ENCODE data around the gene PSD. TPM values are rescaled to one million over a fixed set of nuclear protein-coding genes. Genes with fewer than 3 reads are reported as not detected.

PSD gene
- total RNA-seq, 3 donors from 2014 or later, result 2.3 to 4.6 (median 3.7) TPM

- peak; percentile 28 to 37 for ATAC-seq
- no peaks in the 10 kb centered on the region for H3K27me3 Mint-ChIP-seq (ENCODE audit: low read depth)
- peak overlapping the region; percentile 64 for H3K4me3 Mint-ChIP-seq
- H3K36me3 Mint-ChIP-seq (ENCODE audit: insufficient read depth), result peaks cover 15% of the 10 kb centered on the region
- H3K9me3 Mint-ChIP-seq, result no peaks in the 10 kb centered on the region
- DNase-seq, result peak; percentile 46
- H3K4me1 Mint-ChIP-seq (ENCODE audit: low read depth), result peaks cover 26% of the 10 kb centered on the region
These were observed 34.2 kb upstream of the PSD start for GRCh38 chr10:102452672-102453340.

GRCh38 chr10:102451105-102451969 is 32.8 kb upstream of the PSD start, which contains the start of gene C10orf95:
Gene C10orf95 (minus strand): TSS chr10:102451543. CDS start chr10:102451093, 450 bp downstream.
- H3K27me3 Mint-ChIP-seq (ENCODE audit: low read depth), result no peaks in the 10 kb centered on the region
- ATAC-seq (no peak), DNase-seq (no peak)
- H3K36me3 Mint-ChIP-seq (ENCODE audit: insufficient read depth), result peaks cover 15% of the 10 kb centered on the region
- no peaks in the 10 kb centered on the region for H3K9me3 Mint-ChIP-seq
- H3K4me1 Mint-ChIP-seq (ENCODE audit: low read depth), result peaks cover 26% of the 10 kb centered on the region
- peak within 1 kb of the TSS; percentile 88 for H3K4me3 Mint-ChIP-seq

GRCh38 chr10:102450374-102451104 is 32.0 kb upstream of the PSD start:
- H3K4me3 Mint-ChIP-seq, result peak overlapping the region; percentile 90
- peak; percentile 81 for DNase-seq
- no peaks in the 10 kb centered on the region for H3K9me3 Mint-ChIP-seq
- H3K27me3 Mint-ChIP-seq (ENCODE audit: low read depth), result no peaks in the 10 kb centered on the region
- H3K4me1 Mint-ChIP-seq (ENCODE audit: low read depth), result peaks cover 26% of the 10 kb centered on the region
- ATAC-seq, result peak; percentile 82 to 86
- H3K36me3 Mint-ChIP-seq (ENCODE audit: insufficient read depth), result peaks cover 13% of the 10 kb centered on the region

GRCh38 chr10:102450124-102450373 is 31.5 kb upstream of the PSD start:
- H3K27me3 Mint-ChIP-seq (ENCODE audit: low read depth), result no peaks in the 10 kb centered on the region
- no peak for ATAC-seq
- peak overlapping the region; percentile 90 for H3K4me3 Mint-ChIP-seq
- peaks cover 13% of the 10 kb centered on the region for H3K36me3 Mint-ChIP-seq (ENCODE audit: insufficient read depth)
- DNase-seq, result no peak
- peaks cover 26% of the 10 kb centered on the region for H3K4me1 Mint-ChIP-seq (ENCODE audit: low read depth)
- no peaks in the 10 kb centered on the region for H3K9me3 Mint-ChIP-seq

GRCh38 chr10:102449321-102450123 is 30.9 kb upstream of the PSD start:
- Mint-ChIP-seq H3K4me3 (peak overlapping the region; percentile 90), H3K4me1 (ENCODE audit: low read depth) (peaks cover 26% of the 10 kb centered on the region), H3K9me3 (no peaks in the 10 kb centered on the region), H3K27me3 (ENCODE audit: low read depth) (no peaks in the 10 kb centered on the region), H3K36me3 (ENCODE audit: insufficient read depth) (peaks cover 13% of the 10 kb centered on the region)
- peak; percentile 83 for DNase-seq
- ATAC-seq, result peak; percentile 46 to 53

- no peaks in the 10 kb centered on the region for H3K27me3 Mint-ChIP-seq (ENCODE audit: low read depth)
- ATAC-seq (no peak), DNase-seq (no peak)
- no peaks in the 10 kb centered on the region for H3K9me3 Mint-ChIP-seq
- no peak overlapping the region for H3K4me3 Mint-ChIP-seq
- peaks cover 8% of the 10 kb centered on the region for H3K4me1 Mint-ChIP-seq (ENCODE audit: low read depth)
- no peaks in the 10 kb centered on the region for H3K36me3 Mint-ChIP-seq (ENCODE audit: insufficient read depth)
These were observed 26.3 kb upstream of the PSD start for GRCh38 chr10:102444851-102445250.

GRCh38 chr10:102438374-102438773 is 19.8 kb upstream of the PSD start:
- Mint-ChIP-seq H3K4me3 (no peak overlapping the region), H3K36me3 (ENCODE audit: insufficient read depth) (no peaks in the 10 kb centered on the region), H3K27me3 (ENCODE audit: low read depth) (no peaks in the 10 kb centered on the region), H3K9me3 (no peaks in the 10 kb centered on the region), H3K4me1 (ENCODE audit: low read depth) (peaks cover 43% of the 10 kb centered on the region)
- DNase-seq, result no peak
- ATAC-seq, result no peak

GRCh38 chr10:102437515-102437914 is 18.9 kb upstream of the PSD start:
- DNase-seq, result no peak
- Mint-ChIP-seq H3K9me3 (no peaks in the 10 kb centered on the region), H3K4me3 (peak overlapping the region; percentile 79), H3K36me3 (ENCODE audit: insufficient read depth) (no peaks in the 10 kb centered on the region), H3K27me3 (ENCODE audit: low read depth) (no peaks in the 10 kb centered on the region), H3K4me1 (ENCODE audit: low read depth) (peaks cover 50% of the 10 kb centered on the region)
- no peak for ATAC-seq

- DNase-seq (no peak), ATAC-seq (no peak)
- Mint-ChIP-seq H3K27me3 (ENCODE audit: low read depth) (no peaks in the 10 kb centered on the region), H3K4me3 (peak overlapping the region; percentile 79), H3K9me3 (no peaks in the 10 kb centered on the region), H3K36me3 (ENCODE audit: insufficient read depth) (no peaks in the 10 kb centered on the region), H3K4me1 (ENCODE audit: low read depth) (peaks cover 58% of the 10 kb centered on the region)
These were observed 17.7 kb upstream of the PSD start for GRCh38 chr10:102436312-102436711.

GRCh38 chr10:102435529-102436233 is 17.1 kb upstream of the PSD start:
- ATAC-seq, result peak in 1 of 2 donors; percentile 23
- peaks cover 58% of the 10 kb centered on the region for H3K4me1 Mint-ChIP-seq (ENCODE audit: low read depth)

GRCh38 chr10:102435133-102435497 is 16.5 kb upstream of the PSD start:
- Mint-ChIP-seq H3K27me3 (ENCODE audit: low read depth) (no peaks in the 10 kb centered on the region), H3K4me1 (ENCODE audit: low read depth) (peaks cover 58% of the 10 kb centered on the region), H3K36me3 (ENCODE audit: insufficient read depth) (no peaks in the 10 kb centered on the region), H3K4me3 (peak overlapping the region; percentile 79), H3K9me3 (no peaks in the 10 kb centered on the region)
- DNase-seq (no peak), ATAC-seq (no peak)

More at GRCh38 chr10:102435529-102436233, 17.1 kb upstream of the PSD start:
- Mint-ChIP-seq H3K27me3 (ENCODE audit: low read depth) (no peaks in the 10 kb centered on the region), H3K36me3 (ENCODE audit: insufficient read depth) (no peaks in the 10 kb centered on the region), H3K4me3 (peak overlapping the region; percentile 79), H3K9me3 (no peaks in the 10 kb centered on the region)
- DNase-seq, result peak; percentile 48

GRCh38 chr10:102434394-102435132 is 16.0 kb upstream of the PSD start:
- H3K36me3 Mint-ChIP-seq (ENCODE audit: insufficient read depth), result no peaks in the 10 kb centered on the region
- H3K4me1 Mint-ChIP-seq (ENCODE audit: low read depth), result peaks cover 58% of the 10 kb centered on the region
- no peaks in the 10 kb centered on the region for H3K9me3 Mint-ChIP-seq
- ATAC-seq, result no peak
- no peak for DNase-seq
- H3K27me3 Mint-ChIP-seq (ENCODE audit: low read depth), result no peaks in the 10 kb centered on the region
- peak overlapping the region; percentile 79 for H3K4me3 Mint-ChIP-seq

GRCh38 chr10:102433619-102434046 is 15.0 kb upstream of the PSD start:
- ATAC-seq, result no peak
- DNase-seq, result no peak
- H3K27me3 Mint-ChIP-seq (ENCODE audit: low read depth), result no peaks in the 10 kb centered on the region
- H3K4me3 Mint-ChIP-seq, result peak overlapping the region; percentile 92
- H3K4me1 Mint-ChIP-seq (ENCODE audit: low read depth), result peaks cover 58% of the 10 kb centered on the region
- H3K9me3 Mint-ChIP-seq, result no peaks in the 10 kb centered on the region
- no peaks in the 10 kb centered on the region for H3K36me3 Mint-ChIP-seq (ENCODE audit: insufficient read depth)

Data from activated T-cell treated with anti-CD3 and anti-CD28 coated beads, Interleukin-2, amount 50 U/mL, for 4 hours (primary cell).